ENCODE measurements around the gene PRKG1.

PRKG1 gene

GRCh38 chr10:51422311-51423120 is 348.2 kb downstream of the PRKG1 start:
- DNase-seq (ENCODE audit: low read depth), result peak; percentile 54
- H3K4me3 ChIP-seq (ENCODE audit: low read depth, low read length), result no peak overlapping the region
- TF ChIP-seq, protein P1, sequence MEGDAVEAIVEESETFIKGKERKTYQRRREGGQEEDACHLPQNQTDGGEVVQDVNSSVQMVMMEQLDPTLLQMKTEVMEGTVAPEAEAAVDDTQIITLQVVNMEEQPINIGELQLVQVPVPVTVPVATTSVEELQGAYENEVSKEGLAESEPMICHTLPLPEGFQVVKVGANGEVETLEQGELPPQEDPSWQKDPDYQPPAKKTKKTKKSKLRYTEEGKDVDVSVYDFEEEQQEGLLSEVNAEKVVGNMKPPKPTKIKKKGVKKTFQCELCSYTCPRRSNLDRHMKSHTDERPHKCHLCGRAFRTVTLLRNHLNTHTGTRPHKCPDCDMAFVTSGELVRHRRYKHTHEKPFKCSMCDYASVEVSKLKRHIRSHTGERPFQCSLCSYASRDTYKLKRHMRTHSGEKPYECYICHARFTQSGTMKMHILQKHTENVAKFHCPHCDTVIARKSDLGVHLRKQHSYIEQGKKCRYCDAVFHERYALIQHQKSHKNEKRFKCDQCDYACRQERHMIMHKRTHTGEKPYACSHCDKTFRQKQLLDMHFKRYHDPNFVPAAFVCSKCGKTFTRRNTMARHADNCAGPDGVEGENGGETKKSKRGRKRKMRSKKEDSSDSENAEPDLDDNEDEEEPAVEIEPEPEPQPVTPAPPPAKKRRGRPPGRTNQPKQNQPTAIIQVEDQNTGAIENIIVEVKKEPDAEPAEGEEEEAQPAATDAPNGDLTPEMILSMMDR (IDR thresholded peaks at IDR 0.05; ENCODE audit: insufficient read depth, low read depth, low read length, missing control alignments), result peak; percentile 62

DNA sequence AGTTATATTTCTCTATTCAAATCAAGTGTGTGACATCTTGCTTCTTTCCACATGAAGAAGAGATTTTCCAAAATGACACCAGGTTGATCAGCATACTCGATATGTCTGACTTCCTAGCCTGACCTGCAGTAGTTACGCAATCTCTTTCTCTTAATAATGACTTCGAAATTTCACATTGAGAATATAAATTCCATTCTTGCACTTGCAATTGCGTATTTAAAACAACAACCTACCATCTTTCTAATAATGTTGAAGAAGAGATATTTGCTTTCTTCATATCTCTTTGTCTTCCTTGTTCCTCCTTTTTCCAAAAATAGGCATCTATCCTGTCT is 348.8 kb downstream of the PRKG1 start:
- DNase-seq (ENCODE audit: low read depth), result no peak
- no peak overlapping the region for H3K4me3 ChIP-seq (ENCODE audit: low read depth, low read length)
- TF ChIP-seq, protein P1 (IDR thresholded peaks at IDR 0.05; ENCODE audit: insufficient read depth, low read depth, low read length, missing control alignments), result no peak

DNA sequence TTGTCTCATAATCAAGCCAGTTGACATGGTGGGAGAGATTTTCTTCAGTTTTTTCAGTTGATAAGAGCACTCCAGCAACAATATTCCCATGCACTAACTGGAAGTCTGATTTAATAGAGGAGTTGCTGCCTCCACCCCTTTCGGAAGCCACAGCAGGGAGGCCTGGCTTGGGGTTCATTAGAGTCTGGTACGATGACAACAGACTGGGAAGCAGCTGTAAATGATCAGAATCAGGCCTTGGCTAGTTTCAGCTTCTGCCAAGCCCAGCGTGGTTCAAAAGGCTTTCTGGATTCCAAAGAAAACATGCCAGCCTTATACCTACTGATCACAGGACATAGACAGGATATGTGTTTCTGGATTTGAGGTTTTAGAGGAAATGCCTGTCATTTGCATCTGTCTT is 351.1 kb downstream of the PRKG1 start:
- H3K4me3 ChIP-seq (ENCODE audit: low read depth, low read length), result no peak overlapping the region
- DNase-seq (ENCODE audit: low read depth), result no peak
- TF ChIP-seq, protein P1 (IDR thresholded peaks at IDR 0.05; ENCODE audit: insufficient read depth, low read depth, low read length, missing control alignments), result no peak

- TF ChIP-seq, protein P1 (IDR thresholded peaks at IDR 0.05; ENCODE audit: insufficient read depth, low read depth, low read length, missing control alignments), result no peak
- no peak for DNase-seq (ENCODE audit: low read depth)
Observed at GRCh38 chr10:51427758-51428157, 353.5 kb downstream of the PRKG1 start.

GRCh38 chr10:51430506-51430905 is 356.2 kb downstream of the PRKG1 start:
- no peak overlapping the region for H3K4me3 ChIP-seq (ENCODE audit: low read depth, low read length)
- DNase-seq (ENCODE audit: low read depth), result no peak
- TF ChIP-seq, protein P1 (IDR thresholded peaks at IDR 0.05; ENCODE audit: insufficient read depth, low read depth, low read length, missing control alignments), result no peak

More at GRCh38 chr10:51427758-51428157, 353.5 kb downstream of the PRKG1 start:
- no peak overlapping the region for H3K4me3 ChIP-seq (ENCODE audit: low read depth, low read length)

GRCh38 chr10:51433949-51434475 is 359.7 kb downstream of the PRKG1 start:
- no peak overlapping the region for H3K4me3 ChIP-seq (ENCODE audit: low read depth, low read length)
- TF ChIP-seq, protein P1 (IDR thresholded peaks at IDR 0.05; ENCODE audit: insufficient read depth, low read depth, low read length, missing control alignments), result no peak
- DNase-seq (ENCODE audit: low read depth), result no peak
